ENCODE data around the gene KY.

Gene KY

DNA sequence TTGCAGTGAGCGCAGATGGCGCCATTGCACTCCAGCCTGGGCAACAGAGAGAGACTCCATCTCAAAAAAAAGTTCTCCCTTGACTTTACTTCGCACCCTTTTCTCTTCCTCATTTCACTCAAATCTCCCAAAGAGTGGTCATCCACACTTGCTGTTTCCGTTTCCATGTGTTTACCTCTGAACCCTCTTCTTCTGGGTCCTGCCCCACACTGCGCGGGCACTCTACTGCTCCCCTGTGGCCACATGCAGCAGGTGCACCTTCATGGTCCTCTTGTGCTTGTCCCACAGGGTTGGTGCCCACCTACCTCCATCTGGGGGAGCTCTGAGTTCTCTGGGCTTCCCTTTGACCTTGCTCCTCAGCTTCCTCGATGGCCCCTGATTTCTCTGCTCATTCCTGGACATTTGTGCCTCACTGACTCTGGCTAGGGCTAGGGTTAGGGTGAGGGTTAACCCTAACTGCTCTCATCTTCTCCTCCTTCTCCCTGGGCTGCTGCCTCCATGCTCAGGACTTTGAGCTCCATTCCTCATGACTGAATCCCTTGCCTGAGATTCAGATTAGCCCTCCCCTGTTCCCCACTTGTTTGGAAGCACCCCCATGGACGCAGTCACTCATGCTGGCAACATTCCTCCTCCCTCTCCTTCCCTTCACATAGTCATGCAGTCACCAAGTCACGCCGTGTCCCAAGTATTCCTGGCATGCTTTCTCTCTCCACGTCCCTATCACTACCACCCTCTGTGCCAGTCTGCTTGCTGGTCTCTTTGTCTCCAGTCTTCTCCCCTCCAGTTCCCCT, 26.6 kb upstream of the KY start:
- peak in 2 of 10 donors; percentile 11 to 33 for DNase-seq
- intact Hi-C loops (cut with DNase I), result no loop called here

DNA sequence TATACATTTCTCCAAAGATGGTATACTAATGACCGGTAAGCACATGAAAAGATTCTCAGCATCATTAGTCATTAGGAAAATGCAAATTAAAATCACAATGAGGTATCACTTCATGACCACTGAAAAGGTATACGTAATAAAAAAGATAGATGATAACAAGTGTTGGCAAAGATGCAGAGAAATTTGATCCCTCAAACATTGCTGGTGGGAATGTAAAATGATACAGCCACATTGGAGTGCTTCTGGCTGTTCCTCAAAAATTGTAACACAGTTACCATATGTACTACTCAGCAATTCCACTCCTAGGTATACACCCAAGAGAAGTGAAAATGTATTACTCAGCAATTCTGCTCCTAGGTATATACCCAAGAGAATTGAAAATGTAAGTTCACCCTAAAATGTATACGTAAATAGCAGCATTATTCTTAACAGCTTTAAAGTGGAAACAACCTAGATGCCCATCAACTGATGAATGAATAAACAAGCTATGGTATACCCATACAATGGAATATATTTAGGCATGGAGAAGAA, 25.0 kb upstream of the KY start:
- no peak for DNase-seq
- intact Hi-C loops (cut with DNase I), result no loop called here

DNA sequence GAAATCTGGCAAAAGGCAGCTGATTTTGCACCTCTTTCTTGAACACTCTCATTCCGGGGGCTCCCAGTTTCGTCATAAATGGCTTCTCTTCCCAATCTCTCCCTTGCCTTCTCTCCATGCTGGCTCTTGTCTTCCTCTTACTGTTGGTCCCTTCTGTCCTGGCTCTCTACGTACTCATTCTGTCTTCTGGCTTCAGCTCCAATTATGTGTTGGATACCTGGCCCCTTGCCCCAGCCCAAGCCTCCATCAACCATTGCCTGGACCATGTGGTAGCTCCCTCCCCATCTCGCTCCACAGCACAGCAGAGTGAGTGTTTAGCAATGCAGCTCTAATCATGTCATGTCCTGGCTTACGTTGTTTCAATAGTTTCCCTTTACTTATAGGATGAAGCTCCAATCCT, 21.7 kb upstream of the KY start:
- no peak for DNase-seq
- intact Hi-C loops (cut with DNase I), result no loop called here

DNA sequence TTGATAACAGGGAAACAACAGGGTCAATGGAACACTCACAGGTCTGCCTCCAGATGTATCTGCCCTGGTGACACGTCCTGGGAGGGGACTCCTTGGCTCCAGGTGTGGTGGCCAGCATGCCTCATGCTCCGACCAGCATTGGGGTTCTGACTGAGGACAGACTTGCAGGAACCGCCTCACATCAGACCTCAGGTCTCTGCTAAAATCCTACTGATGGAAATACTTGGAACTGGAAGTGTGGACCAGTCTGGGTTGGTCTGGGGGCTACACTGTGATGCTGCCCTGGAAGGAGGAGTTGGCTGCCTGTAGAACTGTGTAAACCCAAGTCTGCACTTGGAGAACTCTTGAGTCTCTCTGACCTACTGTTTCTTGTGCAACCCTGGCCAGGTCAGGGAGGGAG, 17.1 kb upstream of the KY start:
- DNase-seq, result no peak

DNA sequence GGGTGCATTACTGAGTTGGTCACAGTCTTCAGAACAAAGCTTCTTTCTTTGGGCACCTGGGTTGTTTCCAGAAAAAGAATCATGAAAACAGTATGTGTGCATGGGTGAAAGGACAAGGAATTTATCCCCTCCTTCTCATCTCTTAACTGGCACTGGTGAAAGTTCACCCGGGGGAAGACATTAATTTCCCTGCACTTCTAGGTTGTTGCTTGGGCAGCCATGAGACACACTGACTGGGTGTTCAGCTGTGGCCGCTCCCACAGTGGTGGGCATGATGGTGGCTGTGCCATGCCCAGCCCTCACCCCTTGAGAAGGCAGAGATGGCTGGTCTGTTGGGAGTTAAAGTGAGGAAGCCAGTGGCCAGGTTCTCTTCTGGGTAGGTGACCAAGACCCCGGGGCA, 16.6 kb upstream of the KY start:
- intact Hi-C loops (cut with DNase I), result no loop called here

More for the DNA sequence above, 17.1 kb upstream of the KY start:
- intact Hi-C loops (cut with DNase I), result no loop called here

DNA sequence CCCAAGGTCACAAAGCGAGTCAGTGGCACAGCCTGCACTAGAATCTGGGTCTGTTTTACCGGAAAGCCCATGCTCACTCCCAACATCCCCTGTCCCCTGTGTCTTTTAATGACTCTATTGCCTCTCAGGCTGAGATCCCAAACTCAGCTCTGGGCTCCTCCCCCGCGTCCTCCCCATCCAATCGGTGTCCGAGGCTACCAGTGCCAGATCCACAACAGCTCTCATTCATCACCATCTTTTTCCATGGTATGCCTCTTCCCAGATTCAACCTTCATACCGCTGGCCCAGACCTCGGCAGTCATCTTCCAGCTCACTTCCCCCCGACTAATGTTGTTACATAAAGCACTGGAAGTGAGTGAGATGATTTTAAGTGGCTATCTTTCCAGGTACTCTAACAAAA, 16.1 kb upstream of the KY start:
- intact Hi-C loops (cut with DNase I), result no loop called here
- no peak for DNase-seq

More for the DNA sequence above, 16.6 kb upstream of the KY start:
- no peak for DNase-seq

DNA sequence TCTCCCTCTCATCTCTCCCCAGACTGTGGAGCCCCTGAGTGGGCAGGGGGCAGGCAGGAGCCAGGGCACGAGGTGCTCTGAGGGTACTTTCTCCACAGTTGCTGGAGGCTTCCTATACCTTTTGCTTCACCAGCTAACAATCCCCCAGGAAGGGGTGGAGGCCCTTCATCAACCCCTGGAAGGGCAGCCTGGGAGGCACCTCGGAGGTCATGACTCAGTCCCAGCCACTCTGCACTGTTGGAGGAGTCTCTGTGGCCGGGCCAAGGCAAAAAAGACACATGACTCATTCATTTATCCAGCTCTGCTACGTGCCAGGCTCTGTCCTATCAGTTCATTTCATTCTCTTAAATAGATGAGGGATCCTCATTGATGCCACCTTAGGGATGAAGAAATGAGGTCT, 15.6 kb upstream of the KY start:
- no peak for DNase-seq
- intact Hi-C loops (cut with DNase I), result no loop called here

DNA sequence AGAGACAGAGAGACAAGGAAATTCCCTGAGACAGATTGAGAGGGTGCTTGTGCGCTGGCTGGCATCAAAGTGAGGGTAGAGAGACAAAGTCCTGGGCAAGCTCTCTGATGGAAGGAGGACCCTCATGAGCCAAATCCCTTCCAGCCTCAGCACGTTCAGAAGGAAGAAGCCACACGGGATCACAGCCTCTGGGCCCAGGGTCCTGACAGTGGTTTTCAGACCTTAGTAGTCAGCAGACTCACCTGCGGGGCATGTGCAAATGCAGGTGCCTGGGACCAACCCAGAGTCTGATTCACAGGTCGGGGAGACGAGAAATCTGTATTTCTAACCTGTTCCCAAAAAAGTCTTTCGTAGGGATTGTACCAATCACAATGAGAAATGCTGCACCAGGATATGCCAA, 15.2 kb upstream of the KY start:
- no peak for DNase-seq
- intact Hi-C loops (cut with DNase I), result no loop called here

DNA sequence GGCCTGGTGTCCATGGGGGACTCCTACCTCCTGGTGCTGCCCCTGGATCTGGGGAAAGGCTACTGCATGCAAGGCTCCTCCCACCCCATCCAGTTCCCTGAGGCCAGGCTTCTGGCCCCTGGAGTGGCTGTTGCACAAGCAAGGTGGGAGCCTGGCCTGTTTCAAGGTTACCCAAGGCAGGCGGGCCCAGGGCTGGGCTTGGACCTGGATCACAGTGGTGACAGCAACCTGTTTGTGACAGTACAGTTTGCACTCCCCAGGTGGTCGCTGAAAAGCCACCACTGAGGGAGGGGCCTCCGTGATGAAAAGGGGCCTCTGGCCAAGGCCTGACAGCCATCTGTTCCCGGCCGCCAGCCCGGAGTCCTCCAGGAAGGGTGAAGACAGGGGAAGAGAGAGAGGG, 14.4 kb upstream of the KY start:
- DNase-seq, result peak in 1 of 10 donors; percentile 82
- intact Hi-C loops (cut with DNase I), result no loop called here

DNA sequence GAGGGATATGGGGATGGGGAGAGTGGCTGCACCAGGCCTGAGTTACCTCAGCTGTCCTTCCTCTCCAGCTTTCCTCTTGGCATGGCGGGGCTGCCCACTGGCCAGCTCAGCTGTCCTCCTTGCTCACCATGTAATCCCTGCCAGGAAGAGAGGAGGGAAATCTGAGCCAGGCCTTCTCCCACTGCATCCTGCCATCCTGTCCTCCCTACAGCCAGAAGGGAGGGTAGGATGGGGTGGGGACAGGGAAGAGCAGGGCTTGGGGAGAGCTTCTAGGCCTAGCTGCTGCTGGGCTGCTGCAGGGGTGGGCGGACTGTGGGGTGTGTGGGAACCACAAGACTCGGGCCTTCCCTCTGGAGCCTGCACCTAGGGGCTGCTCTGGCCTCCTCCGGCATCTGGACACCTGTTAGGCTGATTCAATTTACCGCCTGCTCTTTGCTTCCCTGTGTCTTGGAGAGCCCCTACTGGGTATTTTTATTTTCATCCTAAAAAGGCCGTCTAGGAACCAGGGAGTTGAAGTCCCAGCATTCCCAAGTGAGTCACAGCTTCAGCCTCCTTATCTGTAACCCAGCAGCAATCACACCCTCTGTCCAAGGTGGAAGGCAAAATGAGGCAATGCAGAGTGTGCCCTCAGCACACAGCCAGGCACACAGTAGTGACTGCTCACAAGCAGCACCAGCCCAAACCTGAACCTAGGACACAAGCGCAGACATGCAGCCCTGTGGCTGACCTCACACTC, 13.1 kb upstream of the KY start:
- intact Hi-C loops (cut with DNase I), result no loop called here
- DNase-seq, result peak in 1 of 10 donors; percentile 35

DNA sequence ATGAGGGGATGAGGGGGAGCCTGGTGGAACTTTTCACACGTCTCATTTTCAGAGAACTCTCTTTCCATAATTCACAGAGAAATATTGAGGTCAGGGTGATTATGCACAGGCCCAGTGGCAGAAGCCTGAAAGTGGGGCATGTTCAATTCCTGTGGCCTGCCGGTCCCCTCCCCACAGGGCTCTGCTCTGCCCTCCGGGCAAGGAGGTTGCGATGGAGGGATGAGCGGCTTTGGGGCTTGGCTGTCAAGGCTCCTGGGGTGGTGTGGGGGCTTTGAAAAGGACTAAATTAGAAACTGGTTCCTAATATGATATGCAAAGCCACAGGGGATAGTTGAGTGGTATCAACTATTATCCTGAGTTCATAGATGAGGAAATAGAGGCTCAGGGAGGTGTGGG, 9.2 kb upstream of the KY start:
- DNase-seq, result peak in 1 of 10 donors; percentile 66
- intact Hi-C loops (cut with DNase I), result no loop called here

DNA sequence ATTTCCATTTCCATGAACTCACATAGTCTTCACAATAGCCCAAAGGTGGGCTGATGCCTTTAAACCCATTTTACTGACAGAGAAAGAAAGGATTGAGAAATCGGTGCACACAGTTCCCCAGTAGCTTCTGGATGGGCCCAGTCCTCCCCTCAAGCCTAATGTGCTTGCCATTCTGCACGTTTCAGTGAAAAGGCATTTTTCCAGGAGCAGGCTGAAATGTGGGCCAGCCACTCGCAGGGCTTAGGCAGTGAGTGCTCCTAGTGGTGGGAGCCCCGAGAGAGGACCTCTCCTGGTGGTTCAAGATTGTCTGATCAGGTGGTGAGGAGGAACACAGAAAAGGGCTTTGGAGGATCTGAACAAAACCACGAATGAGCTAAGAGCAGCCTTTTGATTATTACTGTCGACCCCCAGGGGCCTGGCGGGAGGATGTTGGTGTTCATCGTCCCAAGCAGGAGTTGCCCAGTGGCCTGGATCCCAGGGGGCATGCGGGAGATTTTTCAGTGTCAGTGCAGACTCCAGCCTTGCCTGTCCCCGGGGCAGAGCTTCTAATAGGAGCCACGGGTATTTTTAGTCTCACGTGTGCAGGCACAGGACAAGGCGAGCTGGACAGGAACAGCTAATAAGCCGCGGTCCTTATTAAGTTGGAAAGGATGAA, 8.7 kb upstream of the KY start:
- intact Hi-C loops (cut with DNase I), result no loop called here
- peak in 1 of 10 donors; percentile 68 for DNase-seq

DNA sequence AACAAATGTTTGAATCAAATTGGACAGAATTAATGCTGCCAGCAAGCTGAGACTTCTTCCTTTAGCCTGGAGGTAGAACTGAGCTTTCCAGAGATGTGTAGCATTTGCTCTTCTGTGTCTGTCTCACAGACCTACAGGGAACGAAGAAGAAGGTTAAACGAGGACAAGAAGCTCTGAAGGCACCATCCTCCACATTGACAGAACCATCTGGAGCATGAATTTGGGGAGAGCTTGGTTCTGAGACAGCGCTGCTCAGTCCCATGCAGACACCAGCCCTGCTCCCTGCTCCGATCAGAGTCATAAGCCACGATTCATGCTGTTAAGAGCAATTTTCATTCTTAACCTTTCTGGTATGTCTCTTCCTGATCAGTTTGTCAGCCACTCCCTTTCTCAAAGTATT, 7.7 kb upstream of the KY start:
- peak in 1 of 10 donors; percentile 72 for DNase-seq
- intact Hi-C loops (cut with DNase I), result no loop called here

DNA sequence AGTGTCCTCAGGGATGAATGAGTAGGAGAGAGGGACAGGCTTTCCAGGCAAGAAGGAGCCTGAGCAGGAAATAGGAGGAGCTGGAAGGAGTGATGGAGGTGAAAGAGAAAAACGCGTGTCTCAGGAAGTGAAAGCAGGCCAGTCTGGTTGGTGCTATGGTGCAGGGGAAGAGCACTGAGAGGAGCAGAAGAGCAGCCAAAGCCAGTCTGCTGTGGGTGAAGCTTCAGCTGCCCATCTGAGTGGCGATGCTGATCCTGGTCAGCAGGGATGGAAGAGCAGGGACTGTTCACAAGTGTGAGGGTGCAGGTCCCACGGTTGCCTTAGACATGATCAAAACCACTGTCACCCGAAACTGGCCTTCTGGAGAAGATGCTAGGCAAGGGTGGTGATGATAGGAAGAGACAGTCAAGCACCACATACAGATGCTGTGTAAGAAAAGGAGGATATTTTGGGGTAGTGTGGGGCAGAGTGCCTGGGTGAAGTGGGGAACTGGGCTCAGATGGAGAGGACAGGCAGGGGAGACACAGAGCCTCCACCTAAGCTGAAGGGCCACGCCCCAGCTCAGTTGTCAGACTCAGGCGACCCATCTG, 5.5 kb upstream of the KY start:
- intact Hi-C loops (cut with DNase I), result no loop called here
- DNase-seq, result no peak

DNA sequence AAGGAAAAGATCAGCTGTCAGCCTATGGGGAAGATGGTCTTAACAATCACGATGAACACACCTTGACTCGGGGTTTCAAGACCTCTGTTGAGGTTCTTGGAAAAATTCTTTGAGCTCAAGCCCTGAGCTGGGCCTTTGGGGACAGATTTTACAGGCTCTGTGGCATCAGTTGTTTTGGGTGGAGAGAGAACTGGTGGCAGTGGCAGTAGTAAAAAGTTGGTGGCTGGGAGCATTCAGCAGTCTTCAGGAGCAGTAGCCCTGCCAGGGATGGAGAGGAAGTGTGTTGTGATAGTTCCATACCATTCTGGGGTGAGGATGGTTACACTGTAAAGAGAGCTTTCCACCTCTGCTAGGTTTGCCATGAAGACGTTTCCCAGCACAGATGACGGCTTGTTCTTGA, 4.9 kb upstream of the KY start:
- DNase-seq, result no peak
- intact Hi-C loops (cut with DNase I), result no loop called here

DNA sequence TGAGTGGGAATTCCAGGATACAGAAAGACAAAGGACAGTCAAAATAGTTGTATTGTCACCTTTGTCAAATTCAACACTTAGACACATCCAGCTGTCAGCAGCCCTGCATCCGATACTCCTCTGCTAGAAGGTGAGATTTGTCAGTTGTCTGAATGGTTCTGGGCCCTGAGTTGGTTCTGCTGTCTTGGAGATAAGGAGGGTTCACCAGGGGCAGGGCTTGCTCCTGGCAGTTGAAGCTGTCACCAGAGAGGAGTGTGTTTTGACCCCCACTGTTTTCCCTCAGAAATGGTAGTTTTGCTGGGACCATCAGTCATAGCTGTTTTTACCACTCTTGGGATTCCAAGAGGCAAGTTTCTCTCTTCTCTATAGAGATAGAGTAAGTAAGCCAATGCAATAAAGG, 3.2 kb upstream of the KY start:
- intact Hi-C loops (cut with DNase I), result no loop called here

DNA sequence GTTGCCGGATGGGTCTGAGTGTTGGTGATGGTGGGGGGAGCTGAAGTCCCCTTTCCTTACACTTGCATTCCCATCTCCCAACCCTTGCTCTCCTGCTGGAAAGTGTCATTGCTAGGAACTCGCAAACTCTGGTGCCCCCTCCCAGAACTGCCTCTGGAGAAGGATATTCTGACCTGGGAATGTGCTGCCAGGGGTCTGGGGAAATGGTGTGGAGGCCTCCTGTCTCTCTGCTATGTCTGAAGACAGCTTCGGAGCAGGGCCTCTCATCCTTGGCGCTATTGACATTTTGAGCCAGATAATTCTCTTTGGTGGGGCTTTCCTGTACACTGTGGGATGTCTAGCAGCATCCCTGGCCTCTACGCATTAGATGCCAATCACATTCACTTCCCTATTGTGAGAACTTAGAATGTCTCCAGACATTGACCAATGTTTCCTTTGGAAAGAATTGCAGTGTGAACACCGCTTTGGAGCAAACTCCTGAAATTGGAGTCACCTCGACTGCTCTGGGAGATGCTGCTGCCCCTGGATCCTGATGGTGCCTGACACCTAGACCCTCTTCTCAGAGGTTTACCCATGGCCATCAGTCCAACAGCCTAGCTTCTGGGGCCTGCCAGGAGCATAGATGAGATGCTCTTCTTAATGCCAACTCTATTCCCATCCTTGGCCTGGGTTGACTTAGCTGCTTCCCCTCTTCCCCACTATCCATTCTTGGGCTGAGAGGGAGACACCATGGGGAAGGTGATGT, 2.2 kb upstream of the KY start:
- DNase-seq, result no peak
- intact Hi-C loops (cut with DNase I), result no loop called here

More for the DNA sequence above, 3.2 kb upstream of the KY start:
- no peak for DNase-seq

DNA sequence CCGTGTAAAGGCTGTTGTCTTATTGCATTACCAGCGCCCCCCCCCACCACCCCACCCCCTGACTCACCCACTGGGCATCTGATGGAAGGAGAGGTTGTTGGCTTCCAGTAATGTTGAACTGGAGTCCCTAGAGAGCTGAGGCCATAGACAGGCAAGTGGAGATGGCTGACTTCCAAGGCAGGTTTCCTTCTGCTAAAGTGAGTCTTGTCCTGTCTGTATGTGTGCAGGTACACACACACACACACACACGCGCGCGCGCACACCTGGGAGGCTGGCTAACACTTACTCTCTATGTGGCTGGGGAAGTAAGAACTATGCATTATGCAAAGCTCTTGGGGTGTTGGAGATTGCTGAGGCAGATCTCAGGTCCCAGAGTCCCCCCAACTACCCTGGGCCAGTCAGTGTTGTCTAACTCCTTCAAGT, 1.6 kb upstream of the KY start:
- DNase-seq, result no peak
- intact Hi-C loops (cut with DNase I), result no loop called here

DNA sequence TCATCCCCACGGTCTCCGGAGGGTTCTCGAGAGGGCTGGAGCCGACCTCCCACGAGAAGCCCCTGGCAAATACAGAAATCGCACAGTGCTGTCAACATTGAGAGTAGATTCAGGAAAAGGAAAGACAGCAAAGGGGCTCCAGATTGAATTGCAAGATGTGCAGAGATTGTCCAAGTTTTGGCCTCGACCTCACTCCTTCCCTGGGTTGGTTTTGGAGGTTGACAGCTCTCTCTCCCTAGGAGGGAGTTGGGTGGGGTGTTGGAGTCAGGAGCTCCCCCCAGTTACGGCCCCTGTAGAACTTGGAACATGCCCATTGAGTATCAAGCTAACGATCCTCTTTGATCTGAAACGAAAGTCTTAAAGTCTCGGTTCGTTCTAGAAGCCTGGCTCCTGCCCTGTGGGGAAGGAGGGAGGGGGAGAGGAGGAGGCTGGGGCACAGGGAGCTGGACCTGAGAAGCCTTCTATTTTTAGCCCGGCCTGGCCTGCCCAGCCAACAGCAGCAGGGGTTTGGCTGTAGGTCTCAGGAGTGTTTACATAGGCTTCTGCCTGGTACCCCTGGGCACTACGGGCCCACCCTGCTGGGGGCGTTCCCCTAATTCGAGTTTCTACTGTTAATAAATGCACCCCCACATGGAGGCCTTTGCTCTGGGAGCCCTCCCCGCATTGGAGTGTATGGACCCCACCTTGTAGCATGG, 672 bp upstream of the KY start:
- DNase-seq, result peak in 3 of 10 donors; percentile 22 to 82 (median 81)
- intact Hi-C loops (cut with DNase I), result no loop called here
